ENCODE data around the gene ERLIN1. TPM values are rescaled to one million over a fixed set of nuclear protein-coding genes. Genes with fewer than 3 reads are reported as not detected.

The ERLIN1 gene
- total RNA-seq, 1 donor from 2014 or later = 8.3 TPM

DNA sequence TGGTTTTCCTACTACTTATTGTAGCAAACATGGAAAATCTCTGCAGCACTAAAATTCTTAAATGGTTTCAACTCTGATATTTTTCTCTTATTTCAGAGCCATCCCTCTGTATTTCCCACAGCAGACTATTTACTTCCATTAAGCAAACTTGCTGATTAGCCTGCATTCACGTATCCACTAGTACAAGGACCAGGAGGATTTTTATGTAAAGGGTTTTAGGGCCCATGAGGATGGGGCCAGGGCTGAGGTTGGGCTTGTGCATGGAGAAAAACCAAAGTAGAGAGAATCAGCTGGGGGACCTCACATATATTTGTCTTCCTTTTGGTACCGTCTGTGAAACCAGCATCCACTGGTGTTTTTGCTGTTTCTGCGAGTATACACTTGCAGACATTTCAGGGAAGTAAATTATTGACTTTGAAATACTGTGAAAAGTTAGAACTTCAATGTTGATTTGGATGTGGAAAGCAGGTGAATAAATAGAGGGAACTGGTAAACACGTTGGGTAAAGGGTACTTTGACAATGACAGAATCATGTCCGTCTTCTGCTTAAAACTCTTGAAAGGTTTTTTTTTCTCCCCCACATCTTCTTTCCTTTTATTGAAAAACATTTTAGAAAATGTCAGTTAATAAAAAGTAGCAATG lies 44.3 kb downstream of the ERLIN1 start:
- TF ChIP-seq CTCF (IDR thresholded peaks at IDR 0.05; ENCODE audit: borderline replicate concordance) = no peak
- no peaks in the 10 kb centered on the region for H3K4me1 ChIP-seq

DNA sequence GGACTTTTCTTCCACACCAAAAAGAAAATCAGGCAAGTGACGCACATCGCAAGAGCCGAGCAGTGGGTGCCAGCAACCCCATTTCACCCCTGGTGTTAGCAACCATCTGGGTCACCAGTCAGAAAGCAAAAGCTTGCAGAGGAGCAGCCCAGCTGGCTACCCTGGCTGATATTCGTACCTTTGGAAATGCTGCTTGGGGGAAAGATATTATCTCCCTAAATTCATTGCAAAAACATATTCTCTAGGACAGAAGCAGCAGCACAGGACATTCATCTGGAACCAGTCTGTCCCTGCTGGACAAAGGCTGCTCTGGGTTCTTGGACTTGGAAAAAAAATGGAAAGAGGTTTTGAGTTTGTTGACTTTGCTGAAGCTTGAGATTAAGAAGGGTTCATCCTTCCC lies 45.8 kb downstream of the ERLIN1 start:
- TF ChIP-seq CTCF (IDR thresholded peaks at IDR 0.05; ENCODE audit: borderline replicate concordance) = no peak
- Histone ChIP-seq H3K27me3 (ENCODE audit: low read depth) (peaks cover 18% of the 10 kb centered on the region), H3K9me3 (replicated peaks) (peaks cover 3% of the 10 kb centered on the region), H3K4me3 (no peak overlapping the region), H3K27ac (replicated peaks) (no peak overlapping the region), H3K4me1 (no peaks in the 10 kb centered on the region), H3K36me3 (no peaks in the 10 kb centered on the region)
- intact Hi-C loops (cut with micrococcal nuclease) = no loop called here
- DNase-seq = no peak

More for the DNA sequence above, 44.3 kb downstream of the ERLIN1 start:
- no peak for DNase-seq
- Histone ChIP-seq H3K36me3 (no peaks in the 10 kb centered on the region), H3K4me3 (no peak overlapping the region), H3K27me3 (ENCODE audit: low read depth) (peaks cover 18% of the 10 kb centered on the region), H3K9me3 (replicated peaks) (no peaks in the 10 kb centered on the region), H3K27ac (replicated peaks) (no peak overlapping the region)
- intact Hi-C loops (cut with micrococcal nuclease) = no loop called here

DNA sequence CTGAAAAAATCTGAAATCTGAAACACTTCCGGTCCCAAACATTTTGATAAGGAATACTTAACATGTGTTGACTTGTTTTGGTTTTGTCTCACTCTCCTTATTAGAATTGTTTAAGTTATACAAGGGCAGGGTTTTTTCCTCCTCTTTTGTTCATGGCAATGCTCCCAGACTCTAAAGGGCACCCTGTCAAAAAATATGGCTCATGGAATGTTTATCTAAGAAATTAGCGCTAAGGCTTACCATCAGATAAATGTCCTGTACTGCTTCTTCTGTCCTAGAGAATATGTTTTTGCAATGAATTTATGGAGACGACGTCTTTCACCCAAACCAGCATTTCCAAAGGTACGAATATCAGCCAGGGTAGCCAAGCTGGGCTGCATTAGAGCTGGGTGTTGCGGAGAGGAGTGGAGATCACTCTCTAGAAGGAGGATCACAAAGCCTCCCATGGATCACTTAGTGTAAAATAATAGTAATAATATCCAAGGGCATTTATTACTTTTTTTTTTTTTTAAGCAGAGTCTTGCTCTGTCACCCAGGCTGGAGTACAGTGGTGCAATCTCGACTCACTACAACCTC lies 46.8 kb downstream of the ERLIN1 start:
- Histone ChIP-seq H3K4me3 (no peak overlapping the region), H3K9me3 (replicated peaks) (peaks cover 9% of the 10 kb centered on the region), H3K4me1 (no peaks in the 10 kb centered on the region), H3K27me3 (ENCODE audit: low read depth) (peaks cover 18% of the 10 kb centered on the region), H3K36me3 (no peaks in the 10 kb centered on the region), H3K27ac (replicated peaks) (no peak overlapping the region)
- no peak for DNase-seq
- TF ChIP-seq CTCF (IDR thresholded peaks at IDR 0.05; ENCODE audit: borderline replicate concordance) = no peak
- intact Hi-C loops (cut with micrococcal nuclease) = no loop called here

DNA sequence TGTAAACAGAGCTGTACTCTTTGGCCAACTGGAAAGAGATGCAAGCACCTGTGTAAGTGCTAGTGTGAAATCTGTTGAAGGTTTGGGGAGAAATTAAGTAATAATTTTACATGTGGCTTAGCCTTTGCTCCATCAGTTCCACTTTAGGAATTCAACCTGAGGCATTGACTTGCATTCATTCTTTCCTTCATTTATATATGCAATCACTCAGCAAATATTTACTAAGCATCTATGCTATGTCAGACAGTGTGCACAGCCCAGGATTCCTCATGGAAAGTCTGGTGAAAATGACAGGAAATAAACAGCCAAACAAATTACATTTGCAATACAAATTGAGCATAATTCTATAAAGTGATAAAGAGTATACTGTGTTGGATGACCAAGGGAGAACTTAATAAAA lies 50.3 kb downstream of the ERLIN1 start:
- intact Hi-C loops (cut with micrococcal nuclease) = no loop called here
- H3K9me3 ChIP-seq (replicated peaks) = peaks cover 9% of the 10 kb centered on the region
- H3K4me1 ChIP-seq = no peaks in the 10 kb centered on the region
- H3K36me3 ChIP-seq = no peaks in the 10 kb centered on the region
- DNase-seq = no peak
- no peak for TF ChIP-seq CTCF (IDR thresholded peaks at IDR 0.05; ENCODE audit: borderline replicate concordance)
- no peak overlapping the region for H3K4me3 ChIP-seq
- H3K27ac ChIP-seq (replicated peaks) = no peak overlapping the region
- H3K27me3 ChIP-seq (ENCODE audit: low read depth) = peaks cover 18% of the 10 kb centered on the region

GRCh38 chr10:100133801-100134200 lies 52.0 kb downstream of the ERLIN1 start:
- TF ChIP-seq CTCF (IDR thresholded peaks at IDR 0.05; ENCODE audit: borderline replicate concordance) = no peak
- Histone ChIP-seq H3K36me3 (no peaks in the 10 kb centered on the region), H3K4me3 (no peak overlapping the region), H3K27me3 (ENCODE audit: low read depth) (peaks cover 6% of the 10 kb centered on the region), H3K4me1 (no peaks in the 10 kb centered on the region), H3K27ac (replicated peaks) (no peak overlapping the region), H3K9me3 (replicated peaks) (peaks cover 9% of the 10 kb centered on the region)
- no peak for DNase-seq
- intact Hi-C loops (cut with micrococcal nuclease) = no loop called here
